ENCODE measurements around the gene SATL1.
"Not testable (repeated sequence)": the region's sequence is repeated elsewhere in the genome, so short reads cannot be mapped to it uniquely, and the experiment has no call there.

The SATL1 gene

DNA sequence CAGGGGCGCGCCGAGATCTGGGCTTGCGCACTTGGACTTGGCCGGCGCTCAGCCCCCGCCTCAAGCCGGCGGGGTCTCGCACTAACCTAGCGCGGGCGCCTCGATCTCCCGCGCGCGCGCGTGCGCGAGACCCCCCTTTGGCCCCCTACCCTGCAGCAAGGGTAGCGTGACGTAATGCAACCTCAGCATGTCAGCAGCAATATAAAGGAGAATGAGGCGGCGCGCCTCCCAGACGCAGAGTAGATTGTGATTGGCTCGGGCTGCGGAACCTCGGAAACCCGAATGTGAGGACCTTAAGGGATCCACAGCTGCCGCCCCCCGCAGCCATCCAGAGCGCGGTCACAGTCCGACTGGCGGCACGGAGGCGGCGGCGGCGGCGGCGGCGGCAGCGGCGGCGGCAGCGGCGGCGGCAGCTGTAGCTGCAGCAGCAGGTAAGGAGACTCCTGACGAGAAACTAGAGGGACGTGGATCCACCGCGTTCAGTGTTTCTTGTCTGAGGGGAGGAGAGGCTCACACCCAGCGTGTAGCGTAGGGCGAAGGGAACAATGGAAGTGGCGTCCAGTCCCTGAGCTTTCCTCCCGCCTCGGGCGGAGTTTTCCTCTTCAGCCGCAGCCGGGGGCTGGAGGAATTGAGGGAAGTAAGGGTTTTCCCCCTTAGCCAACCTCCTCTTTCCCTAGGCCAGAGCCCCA lies at the start of gene SATL1, which contains the start of gene ZNF711:
Gene SATL1 (minus strand): TSS at position 19 of the 689 bp plus-strand sequence. CDS start 134,811 bp downstream, outside the sequence.
Gene ZNF711 (plus strand): TSS at position 231 of the 689 bp plus-strand sequence. CDS start 3,582 bp downstream, outside the sequence.
- no peak within 1 kb of the TSS for H3K9ac ChIP-seq (ENCODE audit: low read length)
- H3K36me3 ChIP-seq (ENCODE audit: control insufficient read depth, insufficient read depth, low read length, severe bottlenecking), result no peaks in the 10 kb centered on the region
- DNase-seq (ENCODE audit: low read depth), result peak; percentile 65
- peak within 1 kb of the TSS; percentile 75 for H3K4me3 ChIP-seq (ENCODE audit: low read length)
- no peaks in the 10 kb centered on the region for H3K4me1 ChIP-seq (ENCODE audit: control insufficient read depth, insufficient read depth, low read length)
- H3K9me3 ChIP-seq (ENCODE audit: control insufficient read depth, low read length), result no peaks in the 10 kb centered on the region
- H3K27me3 ChIP-seq (replicated peaks; ENCODE audit: control insufficient read depth, insufficient read depth, low read length), result peaks cover 11% of the 10 kb centered on the region

GRCh38 chrX:85288992-85289723 lies 45.6 kb upstream of the SATL1 start:
- H3K27me3 ChIP-seq (replicated peaks; ENCODE audit: control insufficient read depth, insufficient read depth, low read length), result no peaks in the 10 kb centered on the region
- H3K4me1 ChIP-seq (ENCODE audit: control insufficient read depth, insufficient read depth, low read length), result no peaks in the 10 kb centered on the region
- H3K9ac ChIP-seq (ENCODE audit: low read length), result no peak overlapping the region
- H3K36me3 ChIP-seq (ENCODE audit: control insufficient read depth, insufficient read depth, low read length, severe bottlenecking), result no peaks in the 10 kb centered on the region
- no peak overlapping the region for H3K4me3 ChIP-seq (ENCODE audit: low read length)
- peaks cover 23% of the 10 kb centered on the region for H3K9me3 ChIP-seq (ENCODE audit: control insufficient read depth, low read length)
- DNase-seq (ENCODE audit: low read depth), result no peak

GRCh38 chrX:85285286-85285685 lies 41.7 kb upstream of the SATL1 start:
- H3K9ac ChIP-seq (ENCODE audit: low read length); DNase-seq (ENCODE audit: low read depth); H3K4me1 ChIP-seq (ENCODE audit: control insufficient read depth, insufficient read depth, low read length); H3K27me3 ChIP-seq (replicated peaks; ENCODE audit: control insufficient read depth, insufficient read depth, low read length); H3K4me3 ChIP-seq (ENCODE audit: low read length); H3K36me3 ChIP-seq (ENCODE audit: control insufficient read depth, insufficient read depth, low read length, severe bottlenecking): not testable (repeated sequence)
- H3K9me3 ChIP-seq (ENCODE audit: control insufficient read depth, low read length), result peaks cover 11% of the 10 kb centered on the region

GRCh38 chrX:85244450-85245211 lies 1.1 kb upstream of the SATL1 start:
- H3K4me3 ChIP-seq (ENCODE audit: low read length), result peak overlapping the region; percentile 75
- no peak overlapping the region for H3K9ac ChIP-seq (ENCODE audit: low read length)
- peaks cover 11% of the 10 kb centered on the region for H3K27me3 ChIP-seq (replicated peaks; ENCODE audit: control insufficient read depth, insufficient read depth, low read length)
- peak; percentile 45 for DNase-seq (ENCODE audit: low read depth)
- no peaks in the 10 kb centered on the region for H3K9me3 ChIP-seq (ENCODE audit: control insufficient read depth, low read length)
- no peaks in the 10 kb centered on the region for H3K36me3 ChIP-seq (ENCODE audit: control insufficient read depth, insufficient read depth, low read length, severe bottlenecking)
- no peaks in the 10 kb centered on the region for H3K4me1 ChIP-seq (ENCODE audit: control insufficient read depth, insufficient read depth, low read length)

GRCh38 chrX:85243155-85243554 lies 424 bp downstream of the SATL1 start:
- Histone ChIP-seq H3K4me1 (ENCODE audit: control insufficient read depth, insufficient read depth, low read length) (no peaks in the 10 kb centered on the region), H3K9me3 (ENCODE audit: control insufficient read depth, low read length) (no peaks in the 10 kb centered on the region), H3K9ac (ENCODE audit: low read length) (no peak overlapping the region), H3K4me3 (ENCODE audit: low read length) (peak overlapping the region; percentile 75), H3K36me3 (ENCODE audit: control insufficient read depth, insufficient read depth, low read length, severe bottlenecking) (no peaks in the 10 kb centered on the region), H3K27me3 (replicated peaks; ENCODE audit: control insufficient read depth, insufficient read depth, low read length) (peaks cover 11% of the 10 kb centered on the region)
- DNase-seq (ENCODE audit: low read depth), result peak; percentile 21

GRCh38 chrX:85223359-85223758 lies 20.2 kb downstream of the SATL1 start:
- Histone ChIP-seq H3K4me3 (ENCODE audit: low read length) (no peak overlapping the region), H3K4me1 (ENCODE audit: control insufficient read depth, insufficient read depth, low read length) (no peaks in the 10 kb centered on the region), H3K9ac (ENCODE audit: low read length) (no peak overlapping the region), H3K36me3 (ENCODE audit: control insufficient read depth, insufficient read depth, low read length, severe bottlenecking) (no peaks in the 10 kb centered on the region), H3K27me3 (replicated peaks; ENCODE audit: control insufficient read depth, insufficient read depth, low read length) (no peaks in the 10 kb centered on the region), H3K9me3 (ENCODE audit: control insufficient read depth, low read length) (peaks cover 12% of the 10 kb centered on the region)
- no peak for DNase-seq (ENCODE audit: low read depth)

GRCh38 chrX:85221361-85221760 lies 22.2 kb downstream of the SATL1 start:
- no peak for DNase-seq (ENCODE audit: low read depth)
- no peaks in the 10 kb centered on the region for H3K4me1 ChIP-seq (ENCODE audit: control insufficient read depth, insufficient read depth, low read length)
- no peak overlapping the region for H3K4me3 ChIP-seq (ENCODE audit: low read length)
- no peak overlapping the region for H3K9ac ChIP-seq (ENCODE audit: low read length)
- H3K9me3 ChIP-seq (ENCODE audit: control insufficient read depth, low read length), result no peaks in the 10 kb centered on the region
- no peaks in the 10 kb centered on the region for H3K27me3 ChIP-seq (replicated peaks; ENCODE audit: control insufficient read depth, insufficient read depth, low read length)
- H3K36me3 ChIP-seq (ENCODE audit: control insufficient read depth, insufficient read depth, low read length, severe bottlenecking), result no peaks in the 10 kb centered on the region

GRCh38 chrX:85215946-85216345 lies 27.6 kb downstream of the SATL1 start:
- no peaks in the 10 kb centered on the region for H3K36me3 ChIP-seq (ENCODE audit: control insufficient read depth, insufficient read depth, low read length, severe bottlenecking)
- DNase-seq (ENCODE audit: low read depth), result no peak
- no peak overlapping the region for H3K9ac ChIP-seq (ENCODE audit: low read length)
- H3K27me3 ChIP-seq (replicated peaks; ENCODE audit: control insufficient read depth, insufficient read depth, low read length), result no peaks in the 10 kb centered on the region
- H3K9me3 ChIP-seq (ENCODE audit: control insufficient read depth, low read length), result no peaks in the 10 kb centered on the region
- no peak overlapping the region for H3K4me3 ChIP-seq (ENCODE audit: low read length)
- H3K4me1 ChIP-seq (ENCODE audit: control insufficient read depth, insufficient read depth, low read length), result no peaks in the 10 kb centered on the region

GRCh38 chrX:85213792-85214530 lies 29.6 kb downstream of the SATL1 start:
- H3K4me3 ChIP-seq (ENCODE audit: low read length), result no peak overlapping the region
- H3K9me3 ChIP-seq (ENCODE audit: control insufficient read depth, low read length), result no peaks in the 10 kb centered on the region
- H3K27me3 ChIP-seq (replicated peaks; ENCODE audit: control insufficient read depth, insufficient read depth, low read length), result no peaks in the 10 kb centered on the region
- H3K36me3 ChIP-seq (ENCODE audit: control insufficient read depth, insufficient read depth, low read length, severe bottlenecking), result no peaks in the 10 kb centered on the region
- no peak for DNase-seq (ENCODE audit: low read depth)
- H3K4me1 ChIP-seq (ENCODE audit: control insufficient read depth, insufficient read depth, low read length), result no peaks in the 10 kb centered on the region
- no peak overlapping the region for H3K9ac ChIP-seq (ENCODE audit: low read length)

DNA sequence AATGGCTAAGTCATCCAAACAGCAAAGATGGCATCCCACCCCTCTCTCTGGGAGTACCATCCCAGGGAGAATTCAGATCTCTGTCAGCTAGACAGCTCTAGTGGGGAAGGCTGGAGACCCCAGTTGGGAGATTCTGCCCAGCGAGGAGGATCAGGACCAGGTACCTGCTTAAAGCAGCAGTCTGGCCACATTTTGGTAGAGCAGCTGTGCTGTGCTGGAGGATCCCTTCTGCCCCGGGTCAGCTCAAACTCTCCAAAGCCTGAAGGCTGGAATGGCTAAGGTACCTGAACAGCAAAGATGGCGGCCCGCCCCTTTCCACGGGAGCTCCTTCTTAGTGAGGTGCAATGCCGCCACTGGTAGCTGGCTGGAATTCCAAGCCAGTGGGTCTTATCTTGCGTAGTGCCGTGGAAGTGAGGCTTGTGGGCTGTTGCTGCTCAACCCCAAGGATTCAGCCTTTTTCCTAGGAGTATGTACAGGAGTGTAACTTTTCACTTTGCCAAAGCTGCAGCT lies 40.1 kb downstream of the SATL1 start:
- no peak overlapping the region for H3K4me3 ChIP-seq (ENCODE audit: low read length)
- no peaks in the 10 kb centered on the region for H3K4me1 ChIP-seq (ENCODE audit: control insufficient read depth, insufficient read depth, low read length)
- no peak overlapping the region for H3K9ac ChIP-seq (ENCODE audit: low read length)
- peaks cover 4% of the 10 kb centered on the region for H3K27me3 ChIP-seq (replicated peaks; ENCODE audit: control insufficient read depth, insufficient read depth, low read length)
- H3K36me3 ChIP-seq (ENCODE audit: control insufficient read depth, insufficient read depth, low read length, severe bottlenecking), result no peaks in the 10 kb centered on the region
- no peaks in the 10 kb centered on the region for H3K9me3 ChIP-seq (ENCODE audit: control insufficient read depth, low read length)
- no peak for DNase-seq (ENCODE audit: low read depth)

Measured in adipocyte (in vitro differentiated cells).